H54 (cell line): ENCODE data around the gene FUT3.

ENCODE experiments used
- DNase-seq: peaks from one replicate; pipeline ENCODE4 v3.0.0; 2011; ENCODE audit warnings: low spot score, mixed read lengths; ENCODE audit not compliant: insufficient read length
- FAIRE-seq: peaks from 3 replicates; lab custom pipeline; 2011; peaks lifted over from hg19 to GRCh38; lab: Jason Lieb, UNC
- POLR2A ChIP-seq: IDR thresholded peaks from 2 replicates; pipeline ENCODE4 v1.6.1; 2011; ENCODE audit warnings: low read depth, mild to moderate bottlenecking, low read length

The FUT3 gene

GRCh38 chr19:5851302-5851701, at the start of gene FUT3:
FUT3 (minus strand) TSS chr19:5851449.
- TF ChIP-seq POLR2A, result no peak
- FAIRE-seq (no peak), DNase-seq (no peak)

DNA sequence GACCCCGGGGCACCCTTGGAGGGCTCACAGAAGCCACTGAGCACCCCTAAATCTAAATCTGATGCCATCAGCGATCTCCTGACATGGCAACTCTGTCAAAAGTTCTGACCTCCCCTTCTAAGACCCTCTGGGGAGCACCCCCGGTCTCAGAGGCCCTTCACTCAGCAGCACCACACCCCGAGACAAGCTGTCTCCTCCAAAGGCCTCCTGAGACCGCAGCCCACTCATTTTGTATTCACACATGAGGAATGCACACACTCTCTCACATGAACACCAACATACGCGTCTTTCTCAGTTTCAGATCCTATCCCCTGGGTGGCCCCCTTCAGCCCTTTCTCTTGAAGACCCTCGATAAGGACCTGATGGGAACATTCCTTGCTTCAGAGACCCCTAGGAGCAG, 49.7 kb upstream of the FUT3 start:
- DNase-seq (no peak), FAIRE-seq (no peak)
- no peak for TF ChIP-seq POLR2A

DNA sequence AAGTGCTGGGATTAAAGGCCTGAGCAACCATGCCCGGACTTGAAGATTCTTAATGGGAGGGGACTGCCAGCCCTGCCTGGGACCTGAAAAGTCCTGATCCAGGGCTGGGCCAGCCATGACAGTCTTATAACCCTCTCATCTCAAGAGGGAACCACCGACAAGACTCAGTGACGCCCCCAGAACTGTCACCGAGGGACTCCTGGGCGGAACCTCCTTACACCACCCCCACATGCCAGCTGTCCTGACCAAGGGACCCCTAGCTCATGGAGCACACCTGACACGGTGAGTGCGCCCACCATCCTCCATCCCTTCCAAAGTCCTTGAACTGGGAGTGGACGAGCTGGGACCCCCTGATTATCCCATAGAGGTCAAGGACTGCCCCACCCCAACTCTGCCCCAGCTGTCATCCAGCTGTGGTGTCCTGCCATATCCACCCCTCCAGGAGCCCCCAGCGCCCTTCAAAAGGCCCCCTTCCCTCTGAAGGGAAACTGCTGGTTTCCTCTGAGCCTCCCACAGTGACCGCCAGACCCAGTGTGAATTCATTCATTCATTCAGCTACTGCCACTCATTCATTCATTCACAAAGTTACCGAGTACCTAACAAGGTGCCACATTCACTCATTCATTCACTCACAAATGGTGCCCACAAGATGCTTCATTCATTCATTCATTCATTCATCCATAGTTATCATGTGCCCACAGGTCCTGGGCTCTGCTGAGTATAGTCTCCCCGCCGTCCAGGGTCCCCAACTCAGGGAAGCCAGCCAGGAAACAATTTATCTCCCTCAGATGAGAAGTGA, 48.7 kb upstream of the FUT3 start:
- FAIRE-seq (no peak), DNase-seq (no peak)
- TF ChIP-seq POLR2A, result no peak

- no peak for TF ChIP-seq POLR2A
- DNase-seq (no peak), FAIRE-seq (no peak)
Measured at GRCh38 chr19:5897189-5897969, 46.1 kb upstream of the FUT3 start.

- DNase-seq (no peak), FAIRE-seq (no peak)
- TF ChIP-seq POLR2A, result no peak
Measured at GRCh38 chr19:5896365-5897076, 45.3 kb upstream of the FUT3 start.

GRCh38 chr19:5895890-5896289, 44.6 kb upstream of the FUT3 start:
- no peak for FAIRE-seq
- TF ChIP-seq POLR2A, result no peak
- DNase-seq, result no peak

- no peak for DNase-seq
- FAIRE-seq, result no peak
- no peak for TF ChIP-seq POLR2A
Measured at GRCh38 chr19:5895409-5895808, 44.2 kb upstream of the FUT3 start.

DNA sequence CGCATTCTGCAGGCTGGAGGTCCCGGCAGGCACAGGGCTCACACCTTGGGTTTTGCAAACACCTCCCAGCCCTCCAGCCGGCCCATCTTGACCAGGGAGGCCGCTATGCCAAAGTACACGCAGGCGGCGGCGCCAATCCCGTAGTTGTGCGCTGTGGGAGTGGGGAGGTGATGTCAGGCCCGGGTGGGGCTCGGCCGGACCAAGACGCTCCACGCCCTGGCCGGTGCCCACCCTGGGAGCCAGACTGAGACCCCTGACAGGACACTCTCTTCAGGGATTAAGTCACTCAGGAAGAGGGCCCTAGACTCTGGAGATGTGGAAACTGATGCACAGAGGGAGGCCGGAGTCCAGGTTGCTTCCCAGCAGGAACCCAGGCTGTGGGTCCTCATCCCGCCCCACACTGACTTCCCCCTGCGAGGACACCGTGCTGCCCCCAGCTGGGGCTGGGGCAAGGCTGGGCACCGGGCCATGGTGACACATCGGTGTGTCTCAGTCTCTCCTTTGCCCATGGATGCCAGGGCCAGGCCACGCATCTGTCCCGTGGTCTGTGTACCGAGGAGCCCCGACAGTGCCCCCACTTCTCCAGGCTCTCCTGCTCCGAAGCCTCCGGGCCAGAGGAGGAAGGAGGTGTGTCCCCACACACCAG, 43.6 kb upstream of the FUT3 start:
- no peak for TF ChIP-seq POLR2A
- FAIRE-seq (no peak), DNase-seq (no peak)

DNA sequence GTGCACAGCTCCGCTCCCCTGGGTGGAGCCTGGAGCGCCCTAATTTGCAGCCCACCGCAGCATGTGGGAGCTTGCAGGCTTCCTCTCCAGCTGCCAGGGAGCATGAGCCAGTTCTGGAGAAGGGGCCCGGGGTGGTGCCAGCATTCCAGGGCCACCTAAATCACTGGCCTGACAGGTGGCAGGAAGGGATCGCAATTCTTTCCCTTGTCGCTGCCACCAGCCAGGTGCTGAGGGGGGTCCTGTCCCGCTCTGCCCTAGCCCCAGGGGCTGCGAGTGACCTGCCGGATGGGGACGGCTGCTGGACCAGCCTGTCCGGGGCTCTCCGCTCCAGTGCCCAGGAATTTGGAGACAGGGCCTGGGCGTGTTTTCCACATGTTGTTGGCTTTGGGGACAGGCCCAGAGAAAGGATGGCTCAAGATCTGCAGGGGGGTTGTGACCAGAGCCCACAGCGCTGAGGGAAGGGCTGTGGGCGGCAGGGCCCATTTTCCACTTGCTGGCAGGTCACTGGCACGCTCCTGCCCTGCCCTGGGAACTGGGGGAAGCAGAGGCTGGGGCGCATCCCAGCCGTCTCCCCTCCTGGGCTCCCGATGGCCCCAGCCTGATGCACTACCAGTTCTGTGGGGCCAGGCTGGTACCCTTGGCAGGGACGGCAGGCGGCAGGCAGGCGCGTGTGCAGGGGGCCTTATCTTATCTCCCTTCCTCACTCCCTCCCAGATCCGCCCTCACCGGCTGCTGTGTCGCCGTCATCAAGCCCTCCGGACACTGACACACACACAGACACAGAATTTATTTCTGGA, 42.9 kb upstream of the FUT3 start:
- FAIRE-seq, result no peak
- DNase-seq, result no peak
- TF ChIP-seq POLR2A, result no peak

- no peak for TF ChIP-seq POLR2A
- DNase-seq, result no peak
- no peak for FAIRE-seq
Measured at GRCh38 chr19:5893296-5893903, 42.2 kb upstream of the FUT3 start.

- DNase-seq, result no peak
- TF ChIP-seq POLR2A, result no peak
- FAIRE-seq, result no peak
Measured at GRCh38 chr19:5892772-5893275, 41.6 kb upstream of the FUT3 start.
